A673 (cell line): Measurements from ENCODE around the gene RBMS1. TPM values are rescaled to one million over a fixed set of nuclear protein-coding genes. Genes with fewer than 3 reads are reported as not detected.

Source experiments
- BruUV-seq: library from RNA; stranded (reverse); fragments of 400-500 nt; replicated peaks from 2 replicates; lab custom pipeline; 2021; lab: Mats Ljungman, UMichigan
- CTCF ChIA-PET: fragments of 300-600 bp; sonication (Branson Sonifier 250); formaldehyde crosslinking; loops from one replicate; lab custom pipeline; 2022; ENCODE audit warnings: antibody characterized with exemption; lab: Charles Lee
- POLR2A ChIA-PET: fragments of 300-600 bp; sonication (Branson Sonifier 250); formaldehyde crosslinking; loops from one replicate; lab custom pipeline; 2022; ENCODE audit warnings: antibody characterized with exemption; ENCODE audit not compliant: low non-redundant PET; lab: Charles Lee
- DNase-seq: peaks from one replicate; pipeline ENCODE4 v3.0.0-alpha.2; 2015; ENCODE audit warnings: low spot score
- H3K27ac ChIP-seq: fragments of 200-600 bp; sonication (generic); 2 replicates; pipeline ENCODE4 v1.5.1; 2016; ENCODE audit warnings: mixed run types, low read depth, mild to moderate bottlenecking, mixed read lengths, antibody characterized with exemption, low read length; ENCODE audit not compliant: poor library complexity, severe bottlenecking
- H3K27me3 ChIP-seq: fragments of 200-600 bp; sonication (generic); replicated peaks from 2 replicates; pipeline ENCODE4 v1.6.1; 2017; ENCODE audit warnings: mixed run types, low read depth, mild to moderate bottlenecking, mixed read lengths, antibody characterized with exemption, low read length; ENCODE audit not compliant: insufficient read depth, poor library complexity
- H3K36me3 ChIP-seq: fragments of 200-600 bp; sonication (generic); 2 replicates; pipeline ENCODE4 v1.6.1; 2016; ENCODE audit warnings: mixed run types, mild to moderate bottlenecking, mixed read lengths, antibody characterized with exemption, low read length; ENCODE audit not compliant: insufficient read depth, poor library complexity, severe bottlenecking
- H3K4me1 ChIP-seq: fragments of 200-600 bp; sonication (generic); 2 replicates; pipeline ENCODE4 v1.6.1; 2017; ENCODE audit warnings: mixed run types, mild to moderate bottlenecking, mixed read lengths, antibody characterized with exemption, low read length; ENCODE audit not compliant: insufficient read depth, poor library complexity, severe bottlenecking
- H3K4me3 ChIP-seq: fragments of 200-600 bp; sonication (generic); 2 replicates; pipeline ENCODE4 v1.5.1; 2016; ENCODE audit warnings: low read depth, mixed run types, mild to moderate bottlenecking, mixed read lengths, low read length; ENCODE audit not compliant: poor library complexity, severe bottlenecking
- H3K9me3 ChIP-seq: fragments of 200-600 bp; sonication (generic); 2 replicates; pipeline ENCODE4 v1.6.1; 2016; ENCODE audit warnings: mixed run types, low read depth, mild to moderate bottlenecking, mixed read lengths, antibody characterized with exemption, low read length; ENCODE audit not compliant: poor library complexity, severe bottlenecking
- EZH2 ChIP-seq: fragments of 200-600 bp; sonication (generic); IDR thresholded peaks from 2 replicates; pipeline ENCODE4 v1.6.1; 2017; ENCODE audit warnings: borderline replicate concordance, low read depth, mild to moderate bottlenecking, mixed read lengths, antibody characterized with exemption, low read length; ENCODE audit not compliant: poor library complexity, severe bottlenecking
- intact Hi-C: fragments of 100-400 bp; cut with micrococcal nuclease; formaldehyde crosslinking; loops from one replicate; pipeline ENCODE4 v1.10.0; 2022; ENCODE audit not compliant: unreplicated experiment
- total RNA-seq: library from RNA; stranded (reverse); gene quantifications from 2 replicates; pipeline ENCODE4 v1.2.3, GENCODE V29; 2021
- TF ChIP-seq, protein P1 (sequence below): fragments of 300-800, 200-600 bp; sonication (generic); conservative IDR thresholded peaks from 2 replicates; pipeline ENCODE4 v1.5.1; 2017; ENCODE audit warnings: low read depth, mild to moderate bottlenecking, antibody characterized with exemption, low read length, moderate library complexity, mixed read lengths

Gene RBMS1
- total RNA-seq, 1 experiment from 2014 or later: 84.9 TPM

DNA sequence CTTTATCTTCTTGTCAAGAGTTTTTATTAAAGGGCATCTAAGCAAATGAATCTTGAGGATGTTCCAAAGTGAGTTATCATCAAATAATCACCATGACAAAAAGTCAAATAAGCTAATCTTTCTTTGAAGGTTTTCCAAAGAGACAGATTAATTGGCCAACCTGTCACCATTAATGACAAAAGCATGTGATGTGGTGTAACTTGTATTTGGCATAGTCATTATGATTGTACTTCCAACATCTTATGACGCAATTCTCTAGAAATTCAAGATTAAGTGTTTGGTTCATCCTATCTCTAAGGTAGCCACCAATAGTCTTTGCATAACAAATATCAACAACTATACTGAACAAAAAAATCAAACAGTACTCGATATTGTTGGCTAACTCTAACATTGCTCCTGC is 28.6 kb downstream of the RBMS1 start:
- no peak for TF ChIP-seq EZH2
- TF ChIP-seq, protein P1, sequence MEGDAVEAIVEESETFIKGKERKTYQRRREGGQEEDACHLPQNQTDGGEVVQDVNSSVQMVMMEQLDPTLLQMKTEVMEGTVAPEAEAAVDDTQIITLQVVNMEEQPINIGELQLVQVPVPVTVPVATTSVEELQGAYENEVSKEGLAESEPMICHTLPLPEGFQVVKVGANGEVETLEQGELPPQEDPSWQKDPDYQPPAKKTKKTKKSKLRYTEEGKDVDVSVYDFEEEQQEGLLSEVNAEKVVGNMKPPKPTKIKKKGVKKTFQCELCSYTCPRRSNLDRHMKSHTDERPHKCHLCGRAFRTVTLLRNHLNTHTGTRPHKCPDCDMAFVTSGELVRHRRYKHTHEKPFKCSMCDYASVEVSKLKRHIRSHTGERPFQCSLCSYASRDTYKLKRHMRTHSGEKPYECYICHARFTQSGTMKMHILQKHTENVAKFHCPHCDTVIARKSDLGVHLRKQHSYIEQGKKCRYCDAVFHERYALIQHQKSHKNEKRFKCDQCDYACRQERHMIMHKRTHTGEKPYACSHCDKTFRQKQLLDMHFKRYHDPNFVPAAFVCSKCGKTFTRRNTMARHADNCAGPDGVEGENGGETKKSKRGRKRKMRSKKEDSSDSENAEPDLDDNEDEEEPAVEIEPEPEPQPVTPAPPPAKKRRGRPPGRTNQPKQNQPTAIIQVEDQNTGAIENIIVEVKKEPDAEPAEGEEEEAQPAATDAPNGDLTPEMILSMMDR: no peak
- H3K4me3 ChIP-seq: no peak overlapping the region
- peaks cover 19% of the 10 kb centered on the region for H3K4me1 ChIP-seq
- no peak overlapping the region for H3K27ac ChIP-seq
- no peaks in the 10 kb centered on the region for H3K36me3 ChIP-seq
- intact Hi-C loops: no loop called here
- no peaks in the 10 kb centered on the region for H3K9me3 ChIP-seq
- POLR2A ChIA-PET: no interaction called here
- no peaks in the 10 kb centered on the region for H3K27me3 ChIP-seq
- BruUV-seq: no TSS peak
- DNase-seq: no peak
- CTCF ChIA-PET: no interaction called here

DNA sequence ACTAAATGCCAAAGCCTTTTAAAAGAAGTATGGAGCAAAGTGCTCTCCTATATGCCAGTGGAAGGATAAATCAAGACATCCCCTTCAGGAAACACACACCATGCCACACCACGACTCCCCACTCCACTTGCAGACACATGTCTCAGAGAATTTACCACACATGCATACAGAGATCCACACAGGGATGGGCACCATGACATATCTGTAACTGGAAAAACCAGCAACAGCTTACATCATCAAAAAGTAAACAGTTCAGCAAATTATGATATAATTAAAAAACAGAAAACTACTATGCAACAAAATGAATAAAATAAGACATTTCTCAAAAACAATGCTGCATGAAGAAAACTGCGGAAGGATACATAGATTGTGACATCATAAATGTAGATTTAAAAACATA is 29.6 kb downstream of the RBMS1 start:
- Histone ChIP-seq H3K9me3 (no peaks in the 10 kb centered on the region), H3K36me3 (no peaks in the 10 kb centered on the region), H3K4me1 (peaks cover 13% of the 10 kb centered on the region), H3K27me3 (no peaks in the 10 kb centered on the region), H3K4me3 (no peak overlapping the region), H3K27ac (no peak overlapping the region)
- no peak for DNase-seq
- TF ChIP-seq, protein P1: no peak
- TF ChIP-seq EZH2: no peak
- CTCF ChIA-PET: no interaction called here
- POLR2A ChIA-PET: no interaction called here
- no TSS peak for BruUV-seq
- intact Hi-C loops: no loop called here

DNA sequence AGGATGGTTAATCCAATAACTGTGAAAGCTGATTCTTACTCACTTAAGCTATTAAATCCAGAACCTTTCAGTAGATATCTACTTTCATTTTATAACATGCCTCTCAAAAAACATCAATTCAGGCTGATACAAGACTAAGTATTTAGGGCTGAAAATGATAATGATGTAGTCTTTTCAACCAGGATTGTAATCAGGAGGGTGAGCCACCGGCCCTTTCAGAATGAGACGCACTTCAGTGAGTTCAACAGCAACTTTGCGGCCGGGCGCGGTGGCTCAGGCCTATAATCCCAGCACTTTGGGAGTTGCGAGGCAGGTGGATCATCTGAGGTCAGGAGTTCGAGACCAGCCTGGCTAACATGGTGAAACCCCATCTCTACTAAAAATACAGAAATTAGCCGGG is 30.4 kb downstream of the RBMS1 start:
- BruUV-seq: no TSS peak
- Histone ChIP-seq H3K9me3 (no peaks in the 10 kb centered on the region), H3K27me3 (no peaks in the 10 kb centered on the region), H3K4me3 (no peak overlapping the region), H3K4me1 (peaks cover 13% of the 10 kb centered on the region), H3K27ac (no peak overlapping the region), H3K36me3 (no peaks in the 10 kb centered on the region)
- POLR2A ChIA-PET: no interaction called here
- DNase-seq: no peak
- TF ChIP-seq, protein P1: no peak
- no peak for TF ChIP-seq EZH2
- CTCF ChIA-PET: no interaction called here
- intact Hi-C loops: no loop called here
